HEK293T (cell line): ENCODE data around the gene CASP5.
"Not testable (repeated sequence)": the region's sequence is repeated elsewhere in the genome, so short reads cannot be mapped to it uniquely, and the experiment has no call there.

Experiments used
- ARNT ChIP-seq: fragments of 450-650 bp; IDR thresholded peaks from 2 replicates; pipeline ENCODE4 v1.6.1; 2017; ENCODE audit warnings: mild to moderate bottlenecking
- BHLHE40 ChIP-seq: fragments of 450-650 bp; IDR thresholded peaks from 2 replicates; pipeline ENCODE4 v1.6.1; 2016; ENCODE audit warnings: mild to moderate bottlenecking, moderate library complexity, borderline replicate concordance
- ELF4 ChIP-seq: fragments of 450-650 bp; IDR thresholded peaks from 2 replicates; pipeline ENCODE4 v1.6.1; 2017; ENCODE audit warnings: antibody characterized with exemption
- FOXK2 ChIP-seq: fragments of 450-650 bp; IDR thresholded peaks from 2 replicates; pipeline ENCODE4 v1.6.1; 2016; ENCODE audit warnings: mild to moderate bottlenecking
- FOXM1 ChIP-seq: fragments of 450-650 bp; IDR thresholded peaks from 2 replicates; pipeline ENCODE4 v1.6.1; 2017; ENCODE audit warnings: mild to moderate bottlenecking, borderline replicate concordance
- HDGF ChIP-seq: fragments of 450-650 bp; IDR thresholded peaks from 2 replicates; pipeline ENCODE4 v1.6.1; 2017; ENCODE audit warnings: antibody characterized with exemption, borderline replicate concordance
- LEF1 ChIP-seq: fragments of 450-650 bp; IDR thresholded peaks from 2 replicates; pipeline ENCODE4 v1.6.1; 2017; ENCODE audit warnings: mild to moderate bottlenecking, borderline replicate concordance
- SP1 ChIP-seq: fragments of 450-650 bp; IDR thresholded peaks from 2 replicates; pipeline ENCODE4 v1.6.1; 2017
- TARDBP ChIP-seq: fragments of 450-650 bp; IDR thresholded peaks from 2 replicates; pipeline ENCODE4 v1.6.1; 2016
- ZNF384 ChIP-seq: fragments of 450-650 bp; IDR thresholded peaks from 2 replicates; pipeline ENCODE4 v1.6.1; 2016

GRCh38 chr11:105063245-105063941 lies 40.4 kb upstream of the CASP5 start:
- TF ChIP-seq TARDBP, ELF4, LEF1, FOXM1, ZNF384, HDGF, FOXK2, ARNT, BHLHE40, SP1: not testable (repeated sequence)
